GM23338 (cell line): ENCODE results near the gene FLT1. TPM values are rescaled to one million over a fixed set of nuclear protein-coding genes. Genes with fewer than 3 reads are reported as not detected.

ENCODE experiments used
- ATAC-seq: fragments of 200-7000 bp; cut with Tn5 transposase; 3 replicates; pipeline ENCODE4 v1.9.1; 2020
- DNase-seq: peaks from one replicate; pipeline ENCODE4 v3.0.0-alpha.2; 2015; ENCODE audit warnings: low spot score
- H2AFZ ChIP-seq: fragments of 200-600 bp; sonication (generic); 2 replicates; pipeline ENCODE4 v1.8.0; 2016; ENCODE audit warnings: antibody characterized with exemption, mild to moderate bottlenecking, moderate library complexity
- H3F3A ChIP-seq: fragments of 200-600 bp; sonication (generic); replicated peaks from 2 replicates; pipeline ENCODE4 v1.8.0; 2017; ENCODE audit warnings: antibody characterized with exemption, mixed run types, low read depth
- H3K27ac ChIP-seq: fragments of 200-600 bp; sonication (generic); 2 replicates; pipeline ENCODE4 v1.6.1; 2016; ENCODE audit warnings: low read depth
- H3K27me3 ChIP-seq: fragments of 200-600 bp; sonication (generic); 2 replicates; pipeline ENCODE4 v1.8.0; 2016; ENCODE audit warnings: mild to moderate bottlenecking, mixed run types, moderate library complexity; ENCODE audit not compliant: insufficient read depth
- H3K36me3 ChIP-seq: fragments of 200-600 bp; sonication (generic); 2 replicates; pipeline ENCODE4 v1.8.0; 2016; ENCODE audit warnings: mild to moderate bottlenecking; ENCODE audit not compliant: insufficient read depth
- H3K4me1 ChIP-seq: fragments of 200-600 bp; sonication (generic); 2 replicates; pipeline ENCODE4 v1.8.0; 2016; ENCODE audit warnings: mild to moderate bottlenecking, moderate library complexity; ENCODE audit not compliant: insufficient read depth
- H3K4me2 ChIP-seq: fragments of 200-600 bp; sonication (generic); 2 replicates; pipeline ENCODE4 v1.7.1; 2017; ENCODE audit warnings: mixed run types
- H3K4me3 ChIP-seq: fragments of 200-600 bp; sonication (generic); 2 replicates; pipeline ENCODE4 v1.6.1; 2016; ENCODE audit warnings: mixed run types
- H3K79me2 ChIP-seq: fragments of 200-600 bp; sonication (generic); replicated peaks from 2 replicates; pipeline ENCODE4 v1.8.0; 2017; ENCODE audit warnings: mild to moderate bottlenecking; ENCODE audit not compliant: insufficient read depth
- H3K9me2 ChIP-seq: fragments of 200-600 bp; sonication (generic); 2 replicates; pipeline ENCODE4 v1.8.0; 2017; ENCODE audit not compliant: insufficient read depth
- H4K20me1 ChIP-seq: fragments of 200-600 bp; sonication (generic); replicated peaks from 2 replicates; pipeline ENCODE4 v1.8.0; 2017; ENCODE audit warnings: mild to moderate bottlenecking; ENCODE audit not compliant: insufficient read depth
- H3K27ac Mint-ChIP-seq: 2 replicates; pipeline ENCODE4 v1.8.0; 2020; ENCODE audit warnings: inconsistent platforms, mild to moderate bottlenecking, moderate library complexity, mixed read lengths
- H3K27me3 Mint-ChIP-seq: 3 replicates; pipeline ENCODE4 v1.8.0; 2022; ENCODE audit warnings: low read depth, mild to moderate bottlenecking, moderate library complexity, mixed read lengths, inconsistent platforms; ENCODE audit not compliant: insufficient read depth, poor library complexity
- H3K36me3 Mint-ChIP-seq: 3 replicates; pipeline ENCODE4 v1.8.0; 2021; ENCODE audit warnings: low read depth, mild to moderate bottlenecking, inconsistent platforms, moderate library complexity, mixed read lengths
- H3K4me1 Mint-ChIP-seq: 3 replicates; pipeline ENCODE4 v1.8.0; 2020; ENCODE audit warnings: mild to moderate bottlenecking, inconsistent platforms, mixed read lengths
- H3K4me3 Mint-ChIP-seq: 3 replicates; pipeline ENCODE4 v1.8.0; 2021; ENCODE audit warnings: moderate library complexity, mild to moderate bottlenecking, inconsistent platforms, mixed read lengths
- H3K9me3 Mint-ChIP-seq: 3 replicates; pipeline ENCODE4 v1.8.0; 2020; ENCODE audit warnings: moderate library complexity, mild to moderate bottlenecking, inconsistent platforms, mixed read lengths
- CREB1 ChIP-seq: fragments of 250-450 bp; sonication (Bioruptor Pico); IDR thresholded peaks from 2 replicates; pipeline ENCODE4 v1.5.0; 2020; ENCODE audit warnings: low read depth, mild to moderate bottlenecking, moderate library complexity
- CTCF ChIP-seq, 2 experiments: fragments of 200-600 bp in 1 of 2; sonication (generic) in 1 of 2; conservative IDR thresholded peaks; 2 replicates each; pipeline versions ENCODE4 v1.5.1 to v1.6.1; 2016 to 2017; ENCODE audit warnings: antibody characterized with exemption in 2 of 2, low read depth in 2 of 2, mild to moderate bottlenecking in 2 of 2, moderate library complexity in 1 of 2
- EZH2 ChIP-seq: fragments of 200-600 bp; sonication (generic); IDR thresholded peaks from one replicate; pipeline ENCODE4 v1.8.0; 2017; ENCODE audit warnings: antibody characterized with exemption, mild to moderate bottlenecking, low read depth; ENCODE audit not compliant: unreplicated experiment
- EZH2phosphoT487 ChIP-seq: fragments of 200-600 bp; sonication (generic); IDR thresholded peaks from one replicate; pipeline ENCODE4 v1.8.1; 2018; ENCODE audit warnings: antibody characterized with exemption; ENCODE audit not compliant: unreplicated experiment
- JUNB ChIP-seq: IDR thresholded peaks from one replicate; pipeline ENCODE4 v1.6.1; 2016; ENCODE audit warnings: antibody characterized with exemption; ENCODE audit not compliant: unreplicated experiment
- POLR2AphosphoS5 ChIP-seq: IDR thresholded peaks from 2 replicates; pipeline ENCODE4 v1.6.1; 2016; ENCODE audit warnings: antibody characterized with exemption, low read depth
- REST ChIP-seq: IDR thresholded peaks from one replicate; pipeline ENCODE4 v1.6.1; 2018; ENCODE audit warnings: antibody characterized with exemption; ENCODE audit not compliant: unreplicated experiment
- STAT1 ChIP-seq: IDR thresholded peaks from one replicate; pipeline ENCODE4 v1.6.1; 2016; ENCODE audit warnings: antibody characterized with exemption; ENCODE audit not compliant: unreplicated experiment
- ZNF114 ChIP-seq: fragments of 250-450 bp; sonication (Bioruptor Pico); IDR thresholded peaks from 2 replicates; pipeline ENCODE4 v1.5.0; 2020; ENCODE audit warnings: mild to moderate bottlenecking, moderate library complexity
- ZNF331 ChIP-seq: fragments of 250-450 bp; sonication (Bioruptor Pico); IDR thresholded peaks from 2 replicates; pipeline ENCODE4 v1.5.0; 2020; ENCODE audit warnings: low read depth, mild to moderate bottlenecking, moderate library complexity
- ZNF462 ChIP-seq: fragments of 250-450 bp; sonication (Bioruptor Pico); IDR thresholded peaks from 2 replicates; pipeline ENCODE4 v1.5.0; 2020; ENCODE audit warnings: mild to moderate bottlenecking, moderate library complexity
- polyA plus RNA-seq: library from polyadenylated mRNA; unstranded; fragments of >200 nt; fragmentation: Nextera tagmentation; extraction: Ambion mirVana; gene quantifications from 2 replicates; pipeline ENCODE4 v1.2.1, GENCODE V29; 2016
- total RNA-seq: library from RNA; depleted of rRNA; stranded (reverse); fragments of >200 nt; shearing (Covaris generic); gene quantifications from 2 replicates; pipeline ENCODE4 v1.2.3, GENCODE V29; 2014

FLT1 gene
- total and polyA plus RNA-seq, 2 experiments from 2014 or later = 26.8 to 116 TPM

GRCh38 chr13:28316129-28316528 lies 178.8 kb downstream of the FLT1 start (continued):
- TF ChIP-seq ZNF462 (CRISPR knock-in tag) (no peak), ZNF331 (CRISPR knock-in tag) (no peak), JUNB (no peak), STAT1 (no peak), EZH2 (no peak), CTCF (conservative IDR thresholded peaks at IDR 0.05; ENCODE audit: low read depth in 2 of 2) (no peak), EZH2phosphoT487 (no peak), CREB1 (CRISPR knock-in tag) (no peak)

- no peak overlapping the region for H2AFZ ChIP-seq
- H3K79me2 ChIP-seq = no peaks in the 10 kb centered on the region
- H3K4me3 Mint-ChIP-seq = no peak overlapping the region
- H3K27me3 Mint-ChIP-seq = peaks cover 8% of the 10 kb centered on the region
- H3K27ac ChIP-seq = no peak overlapping the region
- H3K36me3 ChIP-seq = peaks cover 21% of the 10 kb centered on the region; the same call in 1 of the 2 replicates
- DNase-seq = no peak
- no peak overlapping the region for H3K4me3 ChIP-seq
- H3K9me3 Mint-ChIP-seq = no peaks in the 10 kb centered on the region
- no peak for ATAC-seq
- no peaks in the 10 kb centered on the region for H4K20me1 ChIP-seq
- H3K9me2 ChIP-seq = no peaks in the 10 kb centered on the region
- peaks cover 21% of the 10 kb centered on the region for H3K36me3 Mint-ChIP-seq
- no peak overlapping the region for H3K4me2 ChIP-seq
- no peak overlapping the region for H3K27ac Mint-ChIP-seq
- no peaks in the 10 kb centered on the region for H3K4me1 Mint-ChIP-seq
- H3K27me3 ChIP-seq = no peaks in the 10 kb centered on the region
- no peaks in the 10 kb centered on the region for H3F3A ChIP-seq
- no peaks in the 10 kb centered on the region for H3K4me1 ChIP-seq
- no peak for TF ChIP-seq EZH2phosphoT487
- no peak for TF ChIP-seq ZNF114 (CRISPR knock-in tag)
- no peak for TF ChIP-seq STAT1
- TF ChIP-seq JUNB = no peak
- TF ChIP-seq POLR2AphosphoS5 = no peak
- no peak for TF ChIP-seq REST
- no peak for TF ChIP-seq CTCF (conservative IDR thresholded peaks at IDR 0.05; ENCODE audit: low read depth in 2 of 2)
Measured at GRCh38 chr13:28314879-28315278, 180.0 kb downstream of the FLT1 start.
